GM21529 (cell line): ENCODE data around the gene DLX3.

Experiments used
- ATAC-seq: cut with Tn5 transposase; IDR thresholded peaks from one replicate; pipeline ENCODE4 v1.9.1; 2021; ENCODE audit not compliant: unreplicated experiment

Gene DLX3

DNA sequence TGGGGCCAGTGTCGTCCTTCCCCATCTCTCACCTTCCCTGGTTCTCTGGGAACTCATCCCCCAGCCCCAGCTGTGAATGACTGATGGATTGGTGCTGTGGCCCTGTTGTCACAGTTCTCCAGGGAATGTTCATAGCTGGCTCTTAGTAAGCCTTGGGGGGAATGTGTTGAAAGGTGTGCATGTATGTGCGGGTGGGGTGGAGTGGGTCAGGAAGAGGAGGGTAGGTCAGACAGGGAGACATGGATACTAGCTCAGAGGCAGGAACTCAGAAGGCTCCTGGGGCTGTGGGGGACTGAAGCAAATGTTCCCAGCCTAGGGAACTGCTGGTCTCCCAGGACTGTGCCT is 21.8 kb downstream of the DLX3 start:
- ATAC-seq: no peak

DNA sequence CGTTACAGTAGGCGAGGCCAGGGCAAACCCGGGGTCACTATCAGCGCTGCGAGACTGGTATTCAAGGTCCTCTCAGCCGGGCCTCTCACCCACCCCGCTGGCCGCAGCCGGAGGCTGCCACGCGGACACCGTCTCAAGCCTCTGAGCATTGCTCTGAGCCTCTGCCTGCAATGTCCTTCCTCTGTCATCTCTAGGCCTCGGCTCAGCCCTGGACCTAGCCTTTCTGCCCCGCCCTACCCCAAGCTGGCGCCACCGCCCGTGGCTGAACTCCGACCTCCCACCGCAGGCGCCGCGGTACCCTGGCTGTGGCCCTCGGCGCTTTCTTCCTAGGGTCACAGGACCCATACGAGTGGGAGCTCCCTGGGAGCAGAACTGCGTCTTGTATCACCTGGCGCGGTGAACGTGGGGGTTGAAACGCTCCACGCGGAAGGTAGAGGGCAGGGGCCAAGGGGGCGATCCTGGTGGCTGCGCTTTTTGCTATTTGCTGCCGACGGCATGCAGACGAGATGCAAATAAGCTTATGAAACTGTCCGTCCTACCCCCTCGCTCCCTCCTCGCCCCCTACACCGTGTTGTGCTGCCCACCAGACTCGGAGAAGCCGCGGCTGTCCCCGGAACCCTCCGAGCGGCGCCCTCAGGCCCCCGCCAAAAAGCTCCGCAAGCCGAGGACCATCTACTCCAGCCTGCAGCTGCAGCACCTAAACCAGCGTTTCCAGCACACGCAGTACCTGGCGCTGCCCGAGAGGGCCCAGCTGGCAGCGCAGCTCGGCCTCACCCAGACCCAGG is 22.3 kb downstream of the DLX3 start:
- ATAC-seq: no peak

DNA sequence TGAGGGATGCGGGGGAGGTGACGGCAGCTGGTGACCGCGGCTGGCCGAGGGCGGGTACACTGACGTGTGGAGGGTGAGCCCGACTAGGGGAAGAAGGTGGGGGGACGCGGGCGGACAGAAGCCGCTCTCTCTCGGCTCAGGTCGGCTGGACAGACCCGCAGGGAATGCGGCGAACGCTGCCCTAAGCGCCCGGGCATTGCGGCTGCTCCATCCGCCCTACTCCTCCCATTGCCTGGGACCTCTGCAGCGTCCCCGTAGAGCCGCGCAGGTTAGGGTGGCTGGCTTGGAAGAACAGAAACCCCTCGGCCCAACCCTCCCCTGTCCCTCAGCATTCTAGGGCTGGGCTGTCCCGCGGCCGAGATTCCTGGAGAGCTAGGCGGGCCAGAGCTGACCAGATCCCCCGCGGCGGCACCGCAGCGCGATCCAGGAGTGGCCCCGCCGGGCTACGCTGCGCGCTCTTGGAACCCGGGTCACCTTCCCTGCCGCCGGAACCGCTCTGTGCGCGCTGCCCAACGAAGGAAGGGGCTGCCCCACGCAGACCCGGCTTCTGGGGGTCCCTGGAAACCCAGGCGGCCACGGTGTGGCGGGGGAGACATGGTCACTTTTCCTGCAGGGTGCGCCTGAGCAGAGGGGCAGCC is 23.1 kb downstream of the DLX3 start:
- ATAC-seq: no peak

DNA sequence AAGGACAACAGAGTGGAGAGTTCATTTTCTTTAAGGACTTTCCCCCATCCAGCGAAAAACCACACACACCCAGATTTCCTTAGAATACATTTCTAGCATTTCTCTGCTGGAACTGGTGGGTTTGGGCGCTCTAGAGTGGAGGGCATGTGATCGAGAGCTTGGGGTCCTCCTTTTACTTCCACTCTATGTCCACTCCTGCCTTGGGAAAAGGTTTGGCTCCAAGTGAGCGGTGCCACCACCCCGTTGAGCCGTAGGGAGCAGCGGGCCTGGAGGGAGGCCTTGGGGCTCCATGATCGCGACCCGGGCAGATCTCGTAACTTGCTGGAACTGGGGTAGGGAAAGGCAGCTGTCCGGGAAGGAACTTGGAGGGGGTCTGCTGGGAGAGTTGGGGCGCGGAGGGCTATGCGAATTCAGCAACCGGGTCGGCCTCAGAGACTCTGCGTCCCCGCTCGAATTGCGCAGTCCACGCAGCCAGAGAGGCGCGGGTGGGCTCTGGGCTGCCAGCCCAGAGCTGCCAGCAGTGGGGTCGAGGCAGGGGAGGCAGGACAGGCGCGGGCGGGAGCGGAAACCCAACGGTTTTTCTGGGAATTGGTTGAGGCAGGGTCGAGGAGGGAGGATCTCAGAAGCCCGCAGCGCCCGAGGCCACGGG is 23.7 kb downstream of the DLX3 start:
- no peak for ATAC-seq

DNA sequence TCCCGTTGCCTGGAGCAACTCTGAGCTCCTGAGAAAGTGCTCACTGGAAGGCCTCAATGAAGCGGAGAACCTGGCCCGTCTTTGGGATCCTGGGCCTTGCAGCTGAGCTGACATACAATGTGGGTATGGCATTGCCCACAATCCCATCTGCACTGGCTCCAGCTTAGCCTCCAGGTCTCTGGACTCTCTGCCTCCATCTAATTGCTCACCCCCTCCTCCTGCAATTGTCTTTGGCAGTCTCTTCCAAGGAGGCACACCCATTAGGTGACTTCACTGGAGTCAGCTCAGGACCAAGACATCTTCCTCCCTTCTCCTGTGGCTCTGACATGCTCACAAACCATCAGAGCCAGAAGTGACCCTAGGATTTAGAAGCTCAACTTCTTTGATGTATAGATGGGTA is 24.5 kb downstream of the DLX3 start:
- no peak for ATAC-seq

DNA sequence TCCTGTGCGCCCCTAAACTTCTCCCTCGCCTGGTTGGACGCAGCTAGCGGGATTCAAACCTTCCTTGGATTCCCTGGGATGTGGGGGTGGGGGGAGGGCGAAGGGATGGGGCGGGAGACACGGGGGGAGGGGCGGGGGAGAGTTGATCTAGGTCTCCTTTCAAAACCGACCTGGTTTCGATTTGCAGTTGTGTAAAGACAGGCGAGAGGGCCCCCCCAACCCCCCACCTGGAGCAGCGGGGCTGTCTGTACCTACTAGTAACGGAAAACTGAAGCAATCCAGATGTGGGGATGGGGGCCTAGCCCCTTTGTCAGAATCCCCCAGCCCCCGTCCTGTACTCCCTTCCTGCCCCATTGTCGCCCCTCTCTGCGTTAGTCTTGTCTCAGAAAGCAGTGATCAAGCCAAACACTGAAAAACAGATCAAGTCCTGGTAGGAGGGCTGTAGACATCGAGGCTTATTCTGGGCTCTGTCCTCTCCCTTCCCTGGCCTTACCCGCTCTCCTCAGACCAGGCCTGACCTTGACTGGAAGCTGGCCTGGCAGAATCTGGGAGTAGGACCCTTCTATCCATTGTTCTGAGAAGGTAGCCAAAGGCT is 25.1 kb downstream of the DLX3 start:
- ATAC-seq: no peak

DNA sequence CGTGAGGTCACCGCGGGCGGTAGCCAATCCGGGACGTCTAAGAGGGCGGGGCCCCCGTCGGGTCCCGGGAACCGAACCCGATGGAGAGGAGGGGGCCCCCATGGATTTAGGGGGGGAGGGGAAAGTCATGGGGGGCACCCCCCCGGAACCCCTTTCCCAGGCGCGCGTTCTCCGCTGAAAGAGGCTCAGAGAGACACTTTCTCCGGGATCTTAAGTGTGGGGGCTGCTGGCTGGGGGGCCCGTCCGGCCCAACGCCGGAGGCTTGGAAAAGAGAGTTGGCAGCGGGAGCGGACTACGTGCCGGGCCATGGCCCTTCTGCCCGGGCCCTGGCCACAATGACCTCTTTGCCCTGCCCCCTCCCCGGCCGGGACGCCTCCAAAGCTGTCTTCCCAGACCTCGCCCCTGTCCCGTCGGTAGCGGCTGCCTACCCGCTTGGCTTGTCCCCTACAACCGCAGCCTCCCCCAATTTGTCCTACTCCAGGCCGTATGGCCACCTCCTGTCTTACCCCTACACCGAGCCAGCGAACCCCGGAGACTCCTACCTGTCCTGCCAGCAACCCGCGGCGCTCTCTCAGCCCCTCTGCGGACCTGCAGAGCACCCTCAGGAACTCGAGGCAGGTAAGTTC is 25.8 kb downstream of the DLX3 start, which contains the start of gene DLX4:
Gene DLX4 (plus strand): TSS at position 57 of the 626 bp plus-strand sequence. CDS start 279 bp downstream, at position 336.
- ATAC-seq: no peak

GRCh38 chr17:49968405-49969133 is 26.5 kb downstream of the DLX3 start:
- no peak for ATAC-seq

GRCh38 chr17:49967621-49968404 is 27.2 kb downstream of the DLX3 start:
- ATAC-seq: no peak

GRCh38 chr17:49967205-49967604 is 27.8 kb downstream of the DLX3 start:
- ATAC-seq: no peak

GRCh38 chr17:49966767-49967166 is 28.3 kb downstream of the DLX3 start:
- no peak for ATAC-seq

DNA sequence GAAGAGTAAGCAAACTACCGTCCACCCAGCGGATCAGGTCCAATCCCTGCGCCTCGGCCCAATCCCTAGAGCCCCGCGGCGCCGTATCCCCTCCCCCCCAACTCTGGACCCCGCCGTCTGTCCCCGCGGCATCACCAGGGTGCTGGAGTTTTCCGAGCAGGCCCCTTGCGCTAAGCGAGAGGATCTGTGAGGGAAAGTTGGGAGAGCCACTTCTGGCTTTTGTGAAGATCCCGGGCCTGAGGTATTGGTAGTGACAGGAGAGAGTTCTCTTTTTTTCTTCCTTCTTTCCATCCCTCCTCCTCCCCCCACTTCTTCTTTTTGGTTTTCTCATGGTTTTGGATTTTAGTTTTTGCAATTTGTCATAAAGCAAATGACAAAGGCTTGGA is 29.5 kb downstream of the DLX3 start:
- no peak for ATAC-seq

- no peak for ATAC-seq
These were observed 30.1 kb downstream of the DLX3 start for GRCh38 chr17:49964769-49965523.

GRCh38 chr17:49964303-49964768 is 30.7 kb downstream of the DLX3 start:
- no peak for ATAC-seq

GRCh38 chr17:49963626-49964302 is 31.3 kb downstream of the DLX3 start:
- no peak for ATAC-seq

DNA sequence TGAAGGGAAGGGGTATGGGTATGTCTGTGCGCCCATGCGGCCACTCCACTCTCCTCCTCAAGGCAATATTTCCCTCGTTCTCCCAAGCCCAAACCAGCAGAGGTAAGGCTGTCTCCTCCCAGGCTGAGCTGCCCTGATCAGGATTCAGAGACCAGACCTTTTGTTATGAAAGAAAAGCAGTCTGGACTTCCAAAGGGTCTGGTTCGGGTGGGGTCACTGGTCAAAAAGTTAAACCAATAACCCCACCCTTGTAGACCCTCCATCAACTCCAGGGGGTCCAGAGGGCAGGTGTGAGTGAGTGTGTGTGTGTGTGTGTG is 31.8 kb downstream of the DLX3 start:
- ATAC-seq: no peak

DNA sequence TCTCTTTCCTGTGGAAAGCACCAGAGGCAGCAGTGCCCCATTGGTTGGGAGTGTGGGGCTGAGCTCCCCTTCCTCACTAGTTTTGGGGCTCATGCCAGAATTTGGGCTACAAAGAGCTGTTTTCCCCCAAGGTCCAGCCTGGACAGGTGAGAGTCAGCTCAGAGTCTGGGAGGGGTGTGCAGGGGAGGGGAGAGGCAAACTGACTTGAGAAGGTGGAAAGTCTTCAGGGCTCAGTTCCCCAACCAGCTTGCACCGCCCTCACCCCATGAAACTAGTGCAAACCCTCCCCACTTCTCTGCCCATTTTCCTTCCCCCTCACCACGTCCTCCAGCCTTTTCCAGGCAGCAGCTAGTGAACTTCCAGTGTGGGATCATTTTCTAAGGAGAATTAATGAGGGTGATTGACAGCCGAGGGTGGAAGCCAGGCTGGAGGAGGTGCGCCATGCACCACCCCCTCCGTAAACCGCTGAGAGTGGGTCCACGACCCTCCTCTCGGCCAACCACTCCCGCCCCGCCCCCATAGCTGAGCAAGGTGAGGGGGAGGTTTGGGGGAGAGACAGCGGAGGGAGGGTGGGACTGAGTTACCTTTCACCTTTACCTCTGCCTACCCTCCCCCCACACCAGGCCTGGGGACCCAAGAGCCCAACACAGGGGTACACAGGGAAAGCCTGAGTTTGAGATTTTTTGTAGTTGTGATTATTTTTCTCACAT is 32.3 kb downstream of the DLX3 start:
- no peak for ATAC-seq
